HCT116 (cell line): ENCODE results near the gene SEPTIN8.

Experiments used
- CBX3 ChIP-seq: IDR thresholded peaks from 2 replicates; pipeline ENCODE4 v1.6.1; 2012; ENCODE audit warnings: low read depth
- CTCF ChIP-seq, 3 experiments: fragments of 200-600 bp in 1 of 3; sonication (generic) in 1 of 3; IDR thresholded peaks in 2 of 3; conservative IDR thresholded peaks in 1 of 3; 2 replicates each; pipeline ENCODE4 v1.5.1; 2012 to 2017; ENCODE audit warnings: low read depth in 2 of 3, low read length in 2 of 3, antibody characterized with exemption in 1 of 3, borderline replicate concordance in 1 of 3, control low read depth in 1 of 3, mild to moderate bottlenecking in 1 of 3, mixed read lengths in 1 of 3, mixed run types in 1 of 3, moderate library complexity in 1 of 3; ENCODE audit not compliant: insufficient read depth in 1 of 3
- EGR1 ChIP-seq: IDR thresholded peaks from 2 replicates; pipeline ENCODE4 v1.6.1; 2012; ENCODE audit warnings: low read depth
- EZH2 ChIP-seq: fragments of 200-600 bp; sonication (generic); IDR thresholded peaks from 2 replicates; pipeline ENCODE4 v1.6.1; 2017; ENCODE audit warnings: antibody characterized with exemption, mixed run types
- EZH2phosphoT487 ChIP-seq: fragments of 200-600 bp; IDR thresholded peaks from 2 replicates; pipeline ENCODE4 v1.6.1; 2018; ENCODE audit warnings: antibody characterized with exemption, borderline replicate concordance
- POLR2AphosphoS5 ChIP-seq: IDR thresholded peaks from 2 replicates; pipeline ENCODE4 v1.6.1; 2011; ENCODE audit warnings: mild to moderate bottlenecking, low read depth, low read length, moderate library complexity
- RAD21 ChIP-seq: IDR thresholded peaks from 2 replicates; pipeline ENCODE4 v1.6.1; 2012; ENCODE audit warnings: low read depth, mild to moderate bottlenecking
- ZBTB33 ChIP-seq: IDR thresholded peaks from 2 replicates; pipeline ENCODE4 v1.6.1; 2011; ENCODE audit warnings: mild to moderate bottlenecking, low read length, moderate library complexity; ENCODE audit not compliant: insufficient replicate concordance; ENCODE audit errors: extremely low read depth

GRCh38 chr5:132751971-132752580 is 25.0 kb downstream of the SEPTIN8 start:
- TF ChIP-seq CTCF (IDR thresholded peaks at IDR 0.05 in 2 of 3, conservative IDR thresholded peaks at IDR 0.05 in 1 of 3; ENCODE audit: borderline replicate concordance in 1 of 3, insufficient read depth in 1 of 3, low read depth in 2 of 3, low read length in 2 of 3) = no peak
- no peak for TF ChIP-seq POLR2AphosphoS5
- no peak for TF ChIP-seq CBX3
- no peak for TF ChIP-seq RAD21
- TF ChIP-seq ZBTB33 = no peak
- no peak for TF ChIP-seq EGR1
- TF ChIP-seq EZH2phosphoT487 = no peak
- no peak for TF ChIP-seq EZH2
